H1 (cell line): Measurements from ENCODE around the gene VWA7. TPM values are rescaled to one million over a fixed set of nuclear protein-coding genes. Genes with fewer than 3 reads are reported as not detected.

Source experiments
- CTCF ChIA-PET: fragments of 300-600 bp; sonication (Branson Sonifier 250); formaldehyde crosslinking; loops from one replicate; lab custom pipeline; 2021; ENCODE audit not compliant: partially characterized antibody; lab: Charles Lee
- POLR2A ChIA-PET: fragments of 300-600 bp; sonication (Branson Sonifier 250); formaldehyde crosslinking; loops from one replicate; lab custom pipeline; 2021; ENCODE audit warnings: inconsistent platforms; ENCODE audit not compliant: partially characterized antibody; lab: Charles Lee
- DNase-seq, 2 experiments: peaks; one replicate each; pipeline versions ENCODE4 v3.0.0 to v3.0.0-alpha.2; 2010 to 2022; ENCODE audit warnings: low spot score in 2 of 2, low read depth in 1 of 2, mixed read lengths in 1 of 2
- FAIRE-seq: peaks from 2 replicates; lab custom pipeline; 2011; peaks lifted over from hg19 to GRCh38; lab: Jason Lieb, UNC
- H2AFZ ChIP-seq: 2 replicates; pipeline ENCODE4 v1.8.1; 2012; ENCODE audit warnings: low read length, inconsistent platforms
- H2AK5ac ChIP-seq: 2 replicates; pipeline ENCODE4 v1.6.1; 2013; ENCODE audit warnings: low read depth, low read length
- H2BK120ac ChIP-seq: replicated peaks from 2 replicates; pipeline ENCODE3; 2013; ENCODE audit warnings: low read depth, low read length, inconsistent platforms
- H2BK12ac ChIP-seq: 2 replicates; pipeline ENCODE4 v1.6.1; 2013; ENCODE audit warnings: low read depth, low read length
- H2BK15ac ChIP-seq: 2 replicates; pipeline ENCODE4 v1.6.1; 2013; ENCODE audit warnings: low read length
- H2BK20ac ChIP-seq: 2 replicates; pipeline ENCODE4 v1.6.1; 2013; ENCODE audit warnings: low read length
- H2BK5ac ChIP-seq: 2 replicates; pipeline ENCODE4 v1.6.1; 2013; ENCODE audit warnings: low read depth, low read length
- H3K14ac ChIP-seq: 2 replicates; pipeline ENCODE4 v1.6.1; 2013; ENCODE audit warnings: inconsistent platforms; ENCODE audit not compliant: insufficient read length
- H3K18ac ChIP-seq: 2 replicates; pipeline ENCODE4 v1.6.1; 2013; ENCODE audit warnings: low read length; ENCODE audit errors: extremely low read depth
- H3K23ac ChIP-seq: 2 replicates; pipeline ENCODE4 v1.6.1; 2013; ENCODE audit warnings: inconsistent platforms; ENCODE audit not compliant: insufficient read length
- H3K23me2 ChIP-seq: 2 replicates; pipeline ENCODE4 v1.6.1; 2013; ENCODE audit warnings: low read depth, low read length
- H3K27ac ChIP-seq: 2 replicates; pipeline ENCODE4 v1.6.1; 2011; ENCODE audit warnings: low read depth, low read length, inconsistent platforms
- H3K27me3 ChIP-seq, 4 experiments: replicated peaks in 1 of 4; 1 replicate in 1 of 4; 2 replicates in 3 of 4; pipeline versions ENCODE4 v1.6.1 to v1.8.1; 2011 to 2013; ENCODE audit warnings: low read length in 3 of 4, mild to moderate bottlenecking in 3 of 4, inconsistent platforms in 2 of 4, mixed read lengths in 2 of 4, moderate library complexity in 1 of 4; ENCODE audit not compliant: control insufficient read depth in 3 of 4, insufficient read depth in 3 of 4; ENCODE audit errors: extremely low read depth in 1 of 4
- H3K36me3 ChIP-seq, 4 experiments: 2 replicates each; pipeline versions ENCODE4 v1.6.1 to v1.8.1; 2011 to 2013; ENCODE audit warnings: mild to moderate bottlenecking in 4 of 4, low read length in 3 of 4, moderate library complexity in 2 of 4, control low read depth in 1 of 4, inconsistent platforms in 1 of 4; ENCODE audit not compliant: insufficient read depth in 4 of 4, control insufficient read depth in 2 of 4
- H3K4ac ChIP-seq: replicated peaks from 2 replicates; pipeline ENCODE3; 2013; ENCODE audit warnings: low read length, low read depth, mixed read lengths, inconsistent platforms; ENCODE audit not compliant: insufficient read length
- H3K4me1 ChIP-seq, 4 experiments: replicated peaks in 1 of 4; 1 replicate in 1 of 4; 2 replicates in 3 of 4; pipeline versions ENCODE4 v1.6.1 to v1.8.1; 2011 to 2013; ENCODE audit warnings: low read length in 3 of 4, inconsistent platforms in 2 of 4, mixed read lengths in 1 of 4; ENCODE audit not compliant: insufficient read depth in 4 of 4, control insufficient read depth in 3 of 4
- H3K4me2 ChIP-seq, 2 experiments: 2 replicates each; pipeline versions ENCODE4 v1.6.1 to v1.8.1; 2011 to 2013; ENCODE audit warnings: low read depth in 2 of 2, low read length in 2 of 2, control low read depth in 1 of 2, inconsistent platforms in 1 of 2, mild to moderate bottlenecking in 1 of 2; ENCODE audit not compliant: insufficient read depth in 1 of 2
- H3K4me3 ChIP-seq, 4 experiments: fragments of 200-600, 300-600 bp in 1 of 4; sonication (generic), shearing (Covaris generic), sonication (Bioruptor Twin) in 1 of 4; 2 replicates each; pipeline versions ENCODE4 v1.5.1 to v1.8.1; 2011 to 2016; ENCODE audit warnings: low read length in 4 of 4, low read depth in 3 of 4, control low read depth in 2 of 4, inconsistent platforms in 2 of 4, mild to moderate bottlenecking in 2 of 4, mixed read lengths in 1 of 4, moderate library complexity in 1 of 4; ENCODE audit not compliant: insufficient read depth in 2 of 4; ENCODE audit errors: extremely low read depth in 1 of 4
- H3K56ac ChIP-seq: replicated peaks from 2 replicates; pipeline ENCODE3; 2013; ENCODE audit warnings: low read depth, mild to moderate bottlenecking, mixed read lengths, low read length, inconsistent platforms; ENCODE audit not compliant: insufficient read length
- H3K79me1 ChIP-seq: 2 replicates; pipeline ENCODE4 v1.6.1; 2013; ENCODE audit warnings: low read depth, low read length, control low read depth
- H3K79me2 ChIP-seq, 2 experiments: 2 replicates each; pipeline versions ENCODE4 v1.6.1 to v1.8.1; 2012 to 2013; ENCODE audit warnings: low read length in 2 of 2, mild to moderate bottlenecking in 2 of 2, inconsistent platforms in 1 of 2; ENCODE audit not compliant: insufficient read depth in 2 of 2, control insufficient read depth in 1 of 2
- H3K9ac ChIP-seq, 4 experiments: replicated peaks in 1 of 4; 1 replicate in 1 of 4; 2 replicates in 3 of 4; pipeline versions ENCODE4 v1.6.1 to v1.8.1; 2011 to 2013; ENCODE audit warnings: low read depth in 3 of 4, low read length in 3 of 4, control low read depth in 2 of 4, mild to moderate bottlenecking in 2 of 4, moderate library complexity in 2 of 4, inconsistent platforms in 1 of 4; ENCODE audit errors: extremely low read depth in 1 of 4
- H3K9me3 ChIP-seq, 2 experiments: 2 replicates each; pipeline versions ENCODE4 v1.6.1 to v1.8.1; 2012 to 2013; ENCODE audit warnings: mild to moderate bottlenecking in 2 of 2, moderate library complexity in 2 of 2, control low read depth in 1 of 2, inconsistent platforms in 1 of 2, low read depth in 1 of 2, low read length in 1 of 2, mixed read lengths in 1 of 2; ENCODE audit not compliant: insufficient read depth in 2 of 2
- H4K20me1 ChIP-seq, 2 experiments: replicated peaks in 1 of 2; 2 replicates each; pipeline versions ENCODE3 to v1.8.1; 2011 to 2013; ENCODE audit warnings: inconsistent platforms in 2 of 2, low read length in 2 of 2, mild to moderate bottlenecking in 1 of 2; ENCODE audit not compliant: insufficient read depth in 2 of 2, control insufficient read depth in 1 of 2
- H4K5ac ChIP-seq: 2 replicates; pipeline ENCODE4 v1.6.1; 2013; ENCODE audit warnings: low read length, low read depth, mixed read lengths, inconsistent platforms; ENCODE audit not compliant: insufficient read length
- H4K8ac ChIP-seq: 2 replicates; pipeline ENCODE4 v1.8.0; 2013; ENCODE audit warnings: mild to moderate bottlenecking, moderate library complexity, low read length, inconsistent platforms; ENCODE audit not compliant: insufficient read depth; ENCODE audit errors: extremely low read depth
- H4K91ac ChIP-seq: replicated peaks from 2 replicates; pipeline ENCODE3; 2013; ENCODE audit warnings: low read length, mixed read lengths, inconsistent platforms; ENCODE audit not compliant: insufficient read length
- GTF2F1 ChIP-seq: IDR thresholded peaks from 2 replicates; pipeline ENCODE4 v1.6.1; 2012; ENCODE audit warnings: low read depth, low read length, improper control_type of control experiment, borderline replicate concordance
- RNF2 ChIP-seq: fragments of 200-900, 300-1000 bp; sonication (generic); IDR thresholded peaks from 2 replicates; pipeline ENCODE4 v1.7.1; 2016; ENCODE audit warnings: borderline replicate concordance, low read depth, mild to moderate bottlenecking, antibody characterized with exemption, low read length; ENCODE audit not compliant: poor library complexity, severe bottlenecking; ENCODE audit errors: missing control alignments
- SAP30 ChIP-seq: fragments of 300-600 bp; sonication (generic); IDR thresholded peaks from 2 replicates; pipeline ENCODE4 v1.7.1; 2012; ENCODE audit warnings: low read length, moderate library complexity, mild to moderate bottlenecking, inconsistent platforms; ENCODE audit not compliant: insufficient read depth, insufficient replicate concordance
- WGBS, 2 experiments: shearing (Covaris generic) in 1 of 2; methylation state at CpG; one replicate each; pipeline versions ENCODE4 v1.1.6 to v1.1.7; 2013 to 2015; ENCODE audit warnings: low lambda C conversion rate in 2 of 2, mixed read lengths in 2 of 2, inconsistent platforms in 1 of 2, low coverage in 1 of 2, missing lambda C conversion rate in 1 of 2; ENCODE audit not compliant: insufficient replicate concordance in 2 of 2, insufficient coverage in 1 of 2, insufficient read length in 1 of 2; ENCODE audit errors: extremely low coverage in 1 of 2, missing lambda C conversion rate in 1 of 2; 5-methylcytosine and 5-hydroxymethylcytosine counted together
- polyA plus RNA-seq, 7 experiments: library from polyadenylated mRNA; depleted of rRNA in 3 of 7; stranded (reverse) in 5 of 7; unstranded in 2 of 7; fragments of >200 nt in 5 of 7; fragments of 200-250 nt in 2 of 7; gene quantifications; 1 replicate in 5 of 7; 2 replicates in 1 of 7; 4 replicates in 1 of 7; pipeline versions ENCODE4 v1.2.1 to v1.2.3, GENCODE V29; 2011 to 2013; ENCODE audit warnings: missing spikeins in 2 of 7, mixed read lengths in 2 of 7
- total RNA-seq: library from RNA; stranded (reverse); fragmentation: NEBNext Ultra II Directional; extraction: Animal tissue kit (Norgen Biotek cat#: 25700); gene quantifications from 2 replicates; pipeline ENCODE4 v1.2.1, GENCODE V29; 2021

Gene VWA7
- total and polyA plus RNA-seq, 2 of the 8 experiments (the other 6 are each of a cell fraction or from before 2014, with no cell fraction given): 0.82 to 2.1 TPM

DNA sequence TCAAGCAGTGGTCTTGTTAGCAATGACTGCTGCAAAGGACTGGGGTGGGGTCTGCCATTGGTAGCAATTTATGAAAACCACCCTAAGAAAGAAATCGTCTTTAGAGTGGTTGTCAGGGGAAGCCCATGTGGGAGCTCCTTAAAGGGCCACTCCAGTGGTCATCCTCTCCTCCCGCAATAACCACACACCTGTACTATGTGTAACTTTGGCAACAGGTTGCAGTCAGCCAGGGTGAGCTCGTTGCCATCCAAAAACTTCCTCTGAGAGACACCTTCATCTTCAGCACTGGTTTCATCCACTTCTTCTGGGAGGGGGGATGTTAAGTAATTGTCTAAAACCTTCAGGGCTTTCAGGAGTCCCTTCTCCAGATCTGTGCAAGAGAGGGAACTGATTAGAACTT lies 45.1 kb downstream of the VWA7 start:
- peaks cover 11% of the 10 kb centered on the region; the same call in 1 of the 2 replicates for H3K79me1 ChIP-seq
- peaks cover 15 to 24% (median 16%) of the 10 kb centered on the region in 4 experiments for H3K4me1 ChIP-seq
- H3K23me2 ChIP-seq: peaks cover 19% of the 10 kb centered on the region
- no peak overlapping the region for H4K5ac ChIP-seq
- no peak overlapping the region for H3K56ac ChIP-seq
- H2BK120ac ChIP-seq: no peak overlapping the region
- H3K9ac ChIP-seq: no peak overlapping the region; a peak in 2 of 7 replicates
- H3K27me3 ChIP-seq: no peaks in the 10 kb centered on the region
- peaks cover 4 to 5% of the 10 kb centered on the region in 2 experiments for H4K20me1 ChIP-seq
- ChIA-PET POLR2A (interaction anchor here (0.6 to 4.2 kb wide), 9 partner anchors 8 to 104 kb away, joined by 3 to 57 read pairs (median 5); partner anchors contain the start of genes GPANK1, HSPA1B, MPIG6B and MSH5), CTCF (interaction anchor here (0.6 to 3.1 kb wide), 7 partner anchors 33 to 64 kb away, joined by 3 to 12 read pairs (median 4); partner anchors contain the start of gene VARS1)
- H2AFZ ChIP-seq: no peak overlapping the region
- TF ChIP-seq GTF2F1: no peak
- TF ChIP-seq SAP30: no peak
- no peak for TF ChIP-seq RNF2
- WGBS, 2 experiments: 93% methylated on average over 3 of the region's 3 CpGs; no CpG with 5 or more reads in 1 of the 2 experiments
- H2BK5ac ChIP-seq: no peak overlapping the region
- no peaks in the 10 kb centered on the region for H3K9me3 ChIP-seq
- no peak overlapping the region for H2BK15ac ChIP-seq
- FAIRE-seq (no peak), DNase-seq (no peak)
- H2BK20ac ChIP-seq: no peak overlapping the region
- H3K4ac ChIP-seq: no peak overlapping the region
- H3K23ac ChIP-seq: no peak overlapping the region
- no peak overlapping the region for H2AK5ac ChIP-seq
- H4K8ac ChIP-seq: no peak overlapping the region
- peaks cover 10 to 37% (median 29%) of the 10 kb centered on the region in 4 experiments for H3K36me3 ChIP-seq
- no peak overlapping the region for H3K4me3 ChIP-seq
- no peak overlapping the region for H4K91ac ChIP-seq
- no peak overlapping the region for H3K14ac ChIP-seq
- peaks cover 0 to 26% of the 10 kb centered on the region in 2 experiments; a peak in 2 of 4 replicates for H3K79me2 ChIP-seq
- no peak overlapping the region for H2BK12ac ChIP-seq
- no peak overlapping the region for H3K4me2 ChIP-seq
- H3K18ac ChIP-seq: no peak overlapping the region
- H3K27ac ChIP-seq: no peak overlapping the region
